ENCODE results near the gene CDK10. TPM values are rescaled to one million over a fixed set of nuclear protein-coding genes. Genes with fewer than 3 reads are reported as not detected.

The CDK10 gene
- total and polyA plus RNA-seq, 10 of the 15 experiments (the other 5 are each of a cell fraction or from before 2014, with no cell fraction given), result 1.5 to 58.7 (median 36.0) TPM

DNA sequence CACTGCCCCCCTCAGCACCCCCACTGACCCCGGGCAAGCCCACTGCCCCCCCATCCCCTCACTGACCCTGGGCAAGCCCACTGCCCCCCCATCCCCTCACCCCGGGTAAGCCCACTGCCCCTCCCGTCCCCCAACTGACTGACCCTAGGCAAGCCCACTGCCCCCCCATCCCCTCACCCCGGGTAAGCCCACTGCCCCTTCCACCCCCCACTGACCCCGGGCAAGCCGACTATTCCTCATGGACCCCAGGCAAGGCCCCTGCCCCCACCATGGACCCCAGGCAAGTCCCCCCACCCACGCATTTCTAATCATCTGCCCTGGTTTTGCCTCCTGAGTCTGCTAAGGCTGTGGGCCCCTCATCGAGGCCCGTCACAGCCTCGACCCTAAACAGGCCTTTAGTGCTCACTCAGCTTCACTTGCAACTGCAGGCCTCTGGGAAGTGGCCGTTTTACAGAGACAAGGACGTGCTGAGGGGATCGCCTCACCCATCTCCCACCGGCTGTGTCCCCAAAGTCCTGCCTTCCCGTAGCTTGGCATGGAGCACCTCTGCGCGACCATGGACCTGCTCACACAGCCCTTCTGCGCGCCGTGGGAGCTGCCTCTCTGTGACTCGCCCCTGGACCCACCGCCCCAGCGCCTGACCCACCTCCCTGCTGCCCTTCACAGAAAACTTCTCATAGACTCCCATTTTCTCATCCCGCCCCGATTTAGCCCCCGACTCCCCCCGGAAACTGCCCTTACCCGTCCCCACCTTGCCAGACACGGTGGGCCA lies 30.6 kb downstream of the CDK10 start:
- in situ Hi-C loops (cut with MboI), result no loop called here

DNA sequence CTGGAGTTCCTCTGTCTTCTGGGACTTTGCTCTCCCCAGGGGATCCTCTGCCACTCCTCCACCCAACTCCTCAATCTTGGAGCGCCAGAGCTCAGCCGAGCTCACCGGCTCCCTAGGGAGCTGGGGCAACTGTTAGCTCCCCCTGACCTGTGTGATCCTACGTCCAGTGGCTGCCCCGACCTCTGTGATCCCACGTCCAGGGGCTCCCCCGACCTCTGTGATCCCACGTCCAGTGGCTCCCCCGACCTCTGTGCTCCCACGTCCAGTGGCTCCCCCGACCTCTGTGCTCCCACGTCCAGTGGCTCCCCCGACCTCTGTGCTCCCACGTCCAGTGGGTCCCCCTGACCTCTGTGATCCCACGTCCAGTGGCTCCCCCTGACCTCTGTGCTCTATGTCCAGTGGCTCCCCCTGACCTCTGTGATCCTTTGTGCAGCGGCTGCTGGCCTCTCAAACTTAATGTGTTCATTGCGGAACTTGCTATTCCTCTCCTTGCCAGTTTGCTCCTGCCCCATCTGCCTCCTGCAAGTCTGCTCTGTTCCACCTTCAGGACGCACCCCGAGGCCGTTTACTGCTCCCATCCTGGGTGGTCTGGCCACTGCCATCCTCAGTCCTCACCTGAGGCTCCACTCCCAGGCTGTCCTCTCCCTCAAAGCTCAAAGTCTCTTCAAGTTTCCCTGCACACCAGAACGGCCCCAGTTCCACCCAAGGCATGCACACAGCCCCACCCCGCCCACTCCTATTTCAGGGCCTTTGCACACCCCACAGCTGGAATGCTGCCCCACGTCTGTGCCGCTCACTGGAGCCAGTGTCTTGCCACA lies 31.4 kb downstream of the CDK10 start:
- ChIA-PET RAD21 (ENCODE audit: unreplicated experiment) (no interaction called here), POLR2A (no interaction called here), SMC1A (ENCODE audit: uncharacterized antibody, unreplicated experiment) (no interaction called here), CTCF (interaction anchor here (1.0 kb wide), 1 partner anchor 18 kb away, joined by 5 read pairs; no protein-coding TSS in a partner anchor)
- Histone ChIP-seq H3K27ac (ENCODE audit: control insufficient read depth, insufficient read depth) (no peak overlapping the region), H3K36me3 (ENCODE audit: control insufficient read depth in 2 of 2, insufficient read depth in 2 of 2, low read length in 1 of 2) (peaks cover 0 to 2% of the 10 kb centered on the region in 2 experiments; a peak in 2 of 4 replicates), H3K79me2 (ENCODE audit: control insufficient read depth, insufficient read depth, low read length) (peaks cover 11% of the 10 kb centered on the region), H3K9me3 (replicated peaks; ENCODE audit: control insufficient read depth, insufficient read depth, low read length) (no peaks in the 10 kb centered on the region), H3K27me3 (replicated peaks in 1 of 2; ENCODE audit: control insufficient read depth in 2 of 2, insufficient read depth in 2 of 2, low read length in 1 of 2) (no peaks in the 10 kb centered on the region), H2AFZ (ENCODE audit: control insufficient read depth, low read depth, low read length) (no peak overlapping the region), H4K20me1 (ENCODE audit: control insufficient read depth, insufficient read depth) (no peaks in the 10 kb centered on the region), H3K4me2 (ENCODE audit: control insufficient read depth, insufficient read depth) (no peak overlapping the region), H3K9ac (ENCODE audit: control insufficient read depth, insufficient read depth, low read length) (no peak overlapping the region), H3K4me1 (ENCODE audit: control insufficient read depth, insufficient read depth, low read length) (peaks cover 18% of the 10 kb centered on the region), H3K4me3 (no peak overlapping the region)
- no peak for ATAC-seq
- TF ChIP-seq HCFC1 (IDR thresholded peaks at IDR 0.05; ENCODE audit: low read length) (no peak), SIX5 (IDR thresholded peaks at IDR 0.05; ENCODE audit: low read depth, low read length, severe bottlenecking) (no peak), RUNX3 (IDR thresholded peaks at IDR 0.05; ENCODE audit: low read length) (no peak), MTA3 (IDR thresholded peaks at IDR 0.05; ENCODE audit: borderline replicate concordance, low read length) (no peak), POLR2AphosphoS5 (IDR thresholded peaks at IDR 0.05; ENCODE audit: low read length) (no peak), YBX1 (IDR thresholded peaks at IDR 0.05) (no peak)
- TF ChIP-seq, protein P1, sequence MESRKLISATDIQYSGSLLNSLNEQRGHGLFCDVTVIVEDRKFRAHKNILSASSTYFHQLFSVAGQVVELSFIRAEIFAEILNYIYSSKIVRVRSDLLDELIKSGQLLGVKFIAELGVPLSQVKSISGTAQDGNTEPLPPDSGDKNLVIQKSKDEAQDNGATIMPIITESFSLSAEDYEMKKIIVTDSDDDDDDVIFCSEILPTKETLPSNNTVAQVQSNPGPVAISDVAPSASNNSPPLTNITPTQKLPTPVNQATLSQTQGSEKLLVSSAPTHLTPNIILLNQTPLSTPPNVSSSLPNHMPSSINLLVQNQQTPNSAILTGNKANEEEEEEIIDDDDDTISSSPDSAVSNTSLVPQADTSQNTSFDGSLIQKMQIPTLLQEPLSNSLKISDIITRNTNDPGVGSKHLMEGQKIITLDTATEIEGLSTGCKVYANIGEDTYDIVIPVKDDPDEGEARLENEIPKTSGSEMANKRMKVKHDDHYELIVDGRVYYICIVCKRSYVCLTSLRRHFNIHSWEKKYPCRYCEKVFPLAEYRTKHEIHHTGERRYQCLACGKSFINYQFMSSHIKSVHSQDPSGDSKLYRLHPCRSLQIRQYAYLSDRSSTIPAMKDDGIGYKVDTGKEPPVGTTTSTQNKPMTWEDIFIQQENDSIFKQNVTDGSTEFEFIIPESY (IDR thresholded peaks at IDR 0.05), result no peak
- TF ChIP-seq, protein P2, sequence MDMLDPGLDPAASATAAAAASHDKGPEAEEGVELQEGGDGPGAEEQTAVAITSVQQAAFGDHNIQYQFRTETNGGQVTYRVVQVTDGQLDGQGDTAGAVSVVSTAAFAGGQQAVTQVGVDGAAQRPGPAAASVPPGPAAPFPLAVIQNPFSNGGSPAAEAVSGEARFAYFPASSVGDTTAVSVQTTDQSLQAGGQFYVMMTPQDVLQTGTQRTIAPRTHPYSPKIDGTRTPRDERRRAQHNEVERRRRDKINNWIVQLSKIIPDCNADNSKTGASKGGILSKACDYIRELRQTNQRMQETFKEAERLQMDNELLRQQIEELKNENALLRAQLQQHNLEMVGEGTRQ (IDR thresholded peaks at IDR 0.05; ENCODE audit: borderline replicate concordance, low read depth, low read length), result no peak
- BruUV-seq (replicated peaks), result no TSS peak
- 75% methylated on average over 24 of the region's 24 CpGs for WGBS (ENCODE audit: insufficient coverage, insufficient replicate concordance, low lambda C conversion rate, missing lambda C conversion rate)
- in situ Hi-C loops (cut with MboI), result no loop called here
- intact Hi-C loops (cut with micrococcal nuclease; ENCODE audit: unreplicated experiment), result no loop called here
- DNase-seq (ENCODE audit: low read depth, low spot score), result no peak
- FAIRE-seq, result no peak

More for the DNA sequence above, 30.6 kb downstream of the CDK10 start:
- Histone ChIP-seq H3K9me3 (replicated peaks; ENCODE audit: control insufficient read depth, insufficient read depth, low read length) (no peaks in the 10 kb centered on the region), H3K4me2 (ENCODE audit: control insufficient read depth, insufficient read depth) (no peak overlapping the region), H3K27ac (ENCODE audit: control insufficient read depth, insufficient read depth) (no peak overlapping the region), H4K20me1 (ENCODE audit: control insufficient read depth, insufficient read depth) (no peaks in the 10 kb centered on the region), H3K36me3 (ENCODE audit: control insufficient read depth in 2 of 2, insufficient read depth in 2 of 2, low read length in 1 of 2) (no peaks in the 10 kb centered on the region; a peak in 1 of 4 replicates), H3K4me3 (no peak overlapping the region), H3K79me2 (ENCODE audit: control insufficient read depth, insufficient read depth, low read length) (peaks cover 10% of the 10 kb centered on the region), H2AFZ (ENCODE audit: control insufficient read depth, low read depth, low read length) (no peak overlapping the region), H3K9ac (ENCODE audit: control insufficient read depth, insufficient read depth, low read length) (no peak overlapping the region), H3K27me3 (replicated peaks in 1 of 2; ENCODE audit: control insufficient read depth in 2 of 2, insufficient read depth in 2 of 2, low read length in 1 of 2) (no peaks in the 10 kb centered on the region), H3K4me1 (ENCODE audit: control insufficient read depth, insufficient read depth, low read length) (peaks cover 12% of the 10 kb centered on the region)
- RAD21 ChIA-PET (ENCODE audit: unreplicated experiment), result no interaction called here
- CTCF ChIA-PET, result interaction anchor here (1.0 kb wide), 1 partner anchor 17 kb away, joined by 5 read pairs; no protein-coding TSS in a partner anchor
- FAIRE-seq (no peak), ATAC-seq (no peak), DNase-seq (ENCODE audit: low read depth, low spot score) (no peak)
- BruUV-seq (replicated peaks), result no TSS peak
- TF ChIP-seq NFYA (IDR thresholded peaks at IDR 0.05; ENCODE audit: borderline replicate concordance, low read depth, low read length), result no peak
- no peak for TF ChIP-seq IKZF1 (conservative IDR thresholded peaks at IDR 0.05)
- TF ChIP-seq SREBF2 (IDR thresholded peaks at IDR 0.05; ENCODE audit: low read length), result no peak
- TF ChIP-seq RB1 (IDR thresholded peaks at IDR 0.05; ENCODE audit: borderline replicate concordance), result no peak
- no peak for TF ChIP-seq ZNF24 (IDR thresholded peaks at IDR 0.05)
- intact Hi-C loops (cut with micrococcal nuclease; ENCODE audit: unreplicated experiment), result no loop called here
- POLR2A ChIA-PET, result no interaction called here
- WGBS (ENCODE audit: insufficient coverage, insufficient replicate concordance, low lambda C conversion rate, missing lambda C conversion rate), result 89% methylated on average over 23 of the region's 29 CpGs
- SMC1A ChIA-PET (ENCODE audit: uncharacterized antibody, unreplicated experiment), result interaction anchor here (1.1 kb wide), 1 partner anchor 143 kb away, joined by 3 read pairs; no protein-coding TSS in a partner anchor
